ENCODE data around the gene KCNQ5.

- TF ChIP-seq ZNF362 (tag by site-specific recombination; IDR thresholded peaks at IDR 0.05) (no peak), ZNF792 (tag by site-specific recombination; IDR thresholded peaks at IDR 0.05) (no peak), ZNF24 (tag by site-specific recombination; IDR thresholded peaks at IDR 0.05) (no peak), YY1 (tag by site-specific recombination; IDR thresholded peaks at IDR 0.05) (no peak), ZNF585B (tag by site-specific recombination; IDR thresholded peaks at IDR 0.05) (no peak), ZNF174 (tag by site-specific recombination; IDR thresholded peaks at IDR 0.05) (no peak), ZNF510 (tag by site-specific recombination; IDR thresholded peaks at IDR 0.05; ENCODE audit: insufficient replicate concordance) (no peak), REST (tag by site-specific recombination; IDR thresholded peaks at IDR 0.05) (no peak)
- TF ChIP-seq, protein P1, sequence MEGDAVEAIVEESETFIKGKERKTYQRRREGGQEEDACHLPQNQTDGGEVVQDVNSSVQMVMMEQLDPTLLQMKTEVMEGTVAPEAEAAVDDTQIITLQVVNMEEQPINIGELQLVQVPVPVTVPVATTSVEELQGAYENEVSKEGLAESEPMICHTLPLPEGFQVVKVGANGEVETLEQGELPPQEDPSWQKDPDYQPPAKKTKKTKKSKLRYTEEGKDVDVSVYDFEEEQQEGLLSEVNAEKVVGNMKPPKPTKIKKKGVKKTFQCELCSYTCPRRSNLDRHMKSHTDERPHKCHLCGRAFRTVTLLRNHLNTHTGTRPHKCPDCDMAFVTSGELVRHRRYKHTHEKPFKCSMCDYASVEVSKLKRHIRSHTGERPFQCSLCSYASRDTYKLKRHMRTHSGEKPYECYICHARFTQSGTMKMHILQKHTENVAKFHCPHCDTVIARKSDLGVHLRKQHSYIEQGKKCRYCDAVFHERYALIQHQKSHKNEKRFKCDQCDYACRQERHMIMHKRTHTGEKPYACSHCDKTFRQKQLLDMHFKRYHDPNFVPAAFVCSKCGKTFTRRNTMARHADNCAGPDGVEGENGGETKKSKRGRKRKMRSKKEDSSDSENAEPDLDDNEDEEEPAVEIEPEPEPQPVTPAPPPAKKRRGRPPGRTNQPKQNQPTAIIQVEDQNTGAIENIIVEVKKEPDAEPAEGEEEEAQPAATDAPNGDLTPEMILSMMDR (tag by site-specific recombination; IDR thresholded peaks at IDR 0.05), result no peak
- TF ChIP-seq, protein P2, sequence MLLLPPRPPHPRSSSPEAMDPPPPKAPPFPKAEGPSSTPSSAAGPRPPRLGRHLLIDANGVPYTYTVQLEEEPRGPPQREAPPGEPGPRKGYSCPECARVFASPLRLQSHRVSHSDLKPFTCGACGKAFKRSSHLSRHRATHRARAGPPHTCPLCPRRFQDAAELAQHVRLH (tag by site-specific recombination; IDR thresholded peaks at IDR 0.05), result no peak
- TF ChIP-seq, protein P3, sequence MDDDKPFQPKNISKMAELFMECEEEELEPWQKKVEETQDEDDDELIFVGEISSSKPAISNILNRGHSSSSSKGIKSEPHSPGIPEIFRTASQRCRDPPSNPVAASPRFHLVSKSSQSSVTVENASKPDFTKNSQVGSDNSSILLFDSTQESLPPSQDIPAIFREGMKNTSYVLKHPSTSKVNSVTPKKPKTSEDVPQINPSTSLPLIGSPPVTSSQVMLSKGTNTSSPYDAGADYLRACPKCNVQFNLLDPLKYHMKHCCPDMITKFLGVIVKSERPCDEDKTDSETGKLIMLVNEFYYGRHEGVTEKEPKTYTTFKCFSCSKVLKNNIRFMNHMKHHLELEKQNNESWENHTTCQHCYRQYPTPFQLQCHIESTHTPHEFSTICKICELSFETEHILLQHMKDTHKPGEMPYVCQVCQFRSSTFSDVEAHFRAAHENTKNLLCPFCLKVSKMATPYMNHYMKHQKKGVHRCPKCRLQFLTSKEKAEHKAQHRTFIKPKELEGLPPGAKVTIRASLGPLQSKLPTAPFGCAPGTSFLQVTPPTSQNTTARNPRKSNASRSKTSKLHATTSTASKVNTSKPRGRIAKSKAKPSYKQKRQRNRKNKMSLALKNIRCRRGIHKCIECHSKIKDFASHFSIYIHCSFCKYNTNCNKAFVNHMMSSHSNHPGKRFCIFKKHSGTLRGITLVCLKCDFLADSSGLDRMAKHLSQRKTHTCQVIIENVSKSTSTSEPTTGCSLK (tag by site-specific recombination; IDR thresholded peaks at IDR 0.05), result no peak
Observed at GRCh38 chr6:73177221-73177944, 555.5 kb downstream of the KCNQ5 start.

All from HEK293 (cell line).